Kidney (tissue), 14 donors: ENCODE measurements around the gene CADM4. TPM values are rescaled to one million over a fixed set of nuclear protein-coding genes. Genes with fewer than 3 reads are reported as not detected.

Source experiments
- DNase-seq, 5 donors: peaks; one replicate each; pipeline ENCODE4 v3.0.0-alpha.2; 2013 to 2020
- FAIRE-seq: peaks from 2 replicates; lab custom pipeline; 2012; peaks lifted over from hg19 to GRCh38; lab: Jason Lieb, UNC
- H3K27ac ChIP-seq, 2 donors: one replicate each; pipeline ENCODE4 v1.7.0; 2013; ENCODE audit warnings: low read depth in 2 of 2, low read length in 2 of 2, inconsistent platforms in 1 of 2
- H3K27me3 ChIP-seq: one replicate; pipeline ENCODE4 v1.7.1; 2013; ENCODE audit warnings: low read length, inconsistent platforms; ENCODE audit not compliant: control insufficient read depth, insufficient read depth
- H3K36me3 ChIP-seq, 3 donors: one replicate each; pipeline versions ENCODE4 v1.7.0 to v1.7.1; 2013; ENCODE audit warnings: low read length in 3 of 3, control low read depth in 1 of 3, inconsistent platforms in 1 of 3; ENCODE audit not compliant: insufficient read depth in 3 of 3, control insufficient read depth in 2 of 3
- H3K4me1 ChIP-seq, 3 donors: one replicate each; pipeline versions ENCODE4 v1.7.0 to v1.7.1; 2013; ENCODE audit warnings: low read length in 3 of 3, inconsistent platforms in 1 of 3, low read depth in 1 of 3; ENCODE audit not compliant: control insufficient read depth in 2 of 3, insufficient read depth in 2 of 3
- H3K4me3 ChIP-seq, 3 donors: one replicate each; pipeline versions ENCODE4 v1.7.0 to v1.8.1; 2013; ENCODE audit warnings: low read length in 3 of 3, control low read depth in 1 of 3, inconsistent platforms in 1 of 3
- H3K9ac ChIP-seq, 3 donors: one replicate each; pipeline versions ENCODE4 v1.7.0 to v1.7.1; 2013; ENCODE audit warnings: low read length in 3 of 3, control low read depth in 1 of 3, inconsistent platforms in 1 of 3
- H3K9me3 ChIP-seq, 3 donors: one replicate each; pipeline versions ENCODE4 v1.7.0 to v1.7.1; 2013; ENCODE audit warnings: low read length in 3 of 3, control low read depth in 1 of 3, inconsistent platforms in 1 of 3; ENCODE audit not compliant: control insufficient read depth in 2 of 3, insufficient read depth in 1 of 3
- intact Hi-C: fragments of 100-400 bp; cut with DNase I; formaldehyde crosslinking; loops from one replicate; pipeline ENCODE4 v1.11.1; 2022
- polyA plus RNA-seq: library from polyadenylated mRNA; stranded (reverse); fragments of 350-450 nt; fragmentation: Illumina TruSeq; extraction: RNeasy Lipid Tissue Mini Kit (QIAGEN cat#74804); gene quantifications from one replicate; pipeline ENCODE4 v1.2.3, GENCODE V29; 2014; ENCODE audit warnings: low read depth, low replicate concordance; ENCODE audit not compliant: insufficient read depth
- total RNA-seq: library from RNA; stranded (reverse); fragmentation: NEBNext Ultra II Directional; extraction: Animal tissue kit (Norgen Biotek cat#: 25700); gene quantifications from one replicate; pipeline ENCODE4 v1.2.1, GENCODE V29; 2021
- TF ChIP-seq, protein P1 (sequence below): IDR thresholded peaks from 3 replicates; pipeline ENCODE4 v1.5.1; 2012; ENCODE audit warnings: mild to moderate bottlenecking, moderate library complexity, borderline replicate concordance; ENCODE audit not compliant: insufficient read depth; ENCODE audit errors: extremely low read depth
- donor health status: control.
- donor health status: control.
- donor health status: control.
- donor health status: control.
- donor health status: control.
- donor health status: DM: yes; HTN: yes; CAD: no.
- donor health status: Normal renal cell carcinoma (clear cell type).

Gene CADM4
- total and polyA plus RNA-seq, 2 donors from 2014 or later: 25.3 to 47.0 TPM

- Histone ChIP-seq H3K27me3 (no peaks in the 10 kb centered on the region), H3K36me3 (no peaks in the 10 kb centered on the region), H3K4me3 (peak overlapping the region; percentile 92 to 97 (median 92)), H3K27ac (peak overlapping the region; percentile 93 to 95), H3K9me3 (no peaks in the 10 kb centered on the region), H3K4me1 (peaks cover 0 to 7% (median 0%) of the 10 kb centered on the region in 3 donors), H3K9ac (peak overlapping the region; percentile 83 to 98 (median 91))
- DNase-seq (peak in 1 of 5 donors; percentile 76), FAIRE-seq (no peak)
- TF ChIP-seq, protein P1, sequence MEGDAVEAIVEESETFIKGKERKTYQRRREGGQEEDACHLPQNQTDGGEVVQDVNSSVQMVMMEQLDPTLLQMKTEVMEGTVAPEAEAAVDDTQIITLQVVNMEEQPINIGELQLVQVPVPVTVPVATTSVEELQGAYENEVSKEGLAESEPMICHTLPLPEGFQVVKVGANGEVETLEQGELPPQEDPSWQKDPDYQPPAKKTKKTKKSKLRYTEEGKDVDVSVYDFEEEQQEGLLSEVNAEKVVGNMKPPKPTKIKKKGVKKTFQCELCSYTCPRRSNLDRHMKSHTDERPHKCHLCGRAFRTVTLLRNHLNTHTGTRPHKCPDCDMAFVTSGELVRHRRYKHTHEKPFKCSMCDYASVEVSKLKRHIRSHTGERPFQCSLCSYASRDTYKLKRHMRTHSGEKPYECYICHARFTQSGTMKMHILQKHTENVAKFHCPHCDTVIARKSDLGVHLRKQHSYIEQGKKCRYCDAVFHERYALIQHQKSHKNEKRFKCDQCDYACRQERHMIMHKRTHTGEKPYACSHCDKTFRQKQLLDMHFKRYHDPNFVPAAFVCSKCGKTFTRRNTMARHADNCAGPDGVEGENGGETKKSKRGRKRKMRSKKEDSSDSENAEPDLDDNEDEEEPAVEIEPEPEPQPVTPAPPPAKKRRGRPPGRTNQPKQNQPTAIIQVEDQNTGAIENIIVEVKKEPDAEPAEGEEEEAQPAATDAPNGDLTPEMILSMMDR: no peak
- intact Hi-C loops: no loop called here
Observed at GRCh38 chr19:43618921-43619261, 20.8 kb downstream of the CADM4 start.

GRCh38 chr19:43616954-43617353 lies 22.7 kb downstream of the CADM4 start:
- H3K9me3 ChIP-seq: no peaks in the 10 kb centered on the region

GRCh38 chr19:43616306-43616705 lies 23.3 kb downstream of the CADM4 start:
- Histone ChIP-seq H3K9ac (no peak overlapping the region), H3K4me1 (peaks cover 0 to 7% (median 0%) of the 10 kb centered on the region in 3 donors), H3K27ac (no peak overlapping the region), H3K36me3 (peaks cover 0 to 9% (median 4%) of the 10 kb centered on the region in 3 donors), H3K27me3 (no peaks in the 10 kb centered on the region), H3K4me3 (no peak overlapping the region), H3K9me3 (no peaks in the 10 kb centered on the region)
- TF ChIP-seq, protein P1: no peak
- FAIRE-seq (no peak), DNase-seq (no peak)
- intact Hi-C loops: no loop called here

More at GRCh38 chr19:43616954-43617353, 22.7 kb downstream of the CADM4 start:
- H3K27ac ChIP-seq: no peak overlapping the region
- TF ChIP-seq, protein P1: no peak
- DNase-seq: no peak
- H3K4me1 ChIP-seq: peaks cover 0 to 7% (median 0%) of the 10 kb centered on the region in 3 donors
- H3K4me3 ChIP-seq: no peak overlapping the region
- H3K9ac ChIP-seq: no peak overlapping the region
- intact Hi-C loops: no loop called here
- H3K27me3 ChIP-seq: no peaks in the 10 kb centered on the region
- H3K36me3 ChIP-seq: peaks cover 0 to 5% (median 3%) of the 10 kb centered on the region in 3 donors
- FAIRE-seq: no peak

DNA sequence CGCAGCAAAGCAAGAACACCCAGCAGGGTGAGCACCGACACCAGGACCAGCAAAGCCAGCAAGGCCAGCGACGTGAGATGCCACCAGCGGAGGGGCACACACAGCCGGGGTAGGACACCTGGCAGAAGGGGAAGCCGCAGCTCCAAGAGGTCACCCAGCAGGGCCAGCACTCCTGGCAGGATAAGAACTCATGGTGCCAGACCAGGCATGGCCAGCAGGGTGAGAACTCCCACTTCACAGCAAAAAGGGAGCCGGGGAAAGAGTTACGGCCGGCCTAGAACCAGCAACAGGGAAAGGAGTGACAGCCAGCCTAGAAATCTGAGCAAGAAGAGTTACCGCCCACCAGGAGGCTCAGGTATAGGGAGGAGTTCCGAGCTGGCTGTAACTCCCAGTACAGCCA lies 27.3 kb downstream of the CADM4 start:
- H3K9ac ChIP-seq: no peak overlapping the region
- intact Hi-C loops: no loop called here
- H3K27ac ChIP-seq: no peak overlapping the region
- FAIRE-seq (no peak), DNase-seq (no peak)
- no peaks in the 10 kb centered on the region for H3K9me3 ChIP-seq
- TF ChIP-seq, protein P1: no peak
- peaks cover 0 to 14% (median 4%) of the 10 kb centered on the region in 3 donors for H3K36me3 ChIP-seq
- no peak overlapping the region for H3K4me3 ChIP-seq
- no peaks in the 10 kb centered on the region for H3K4me1 ChIP-seq
- H3K27me3 ChIP-seq: no peaks in the 10 kb centered on the region
